Epithelial cell of esophagus (primary cell): ENCODE data around the gene TIGAR.

Experiments
- DNase-seq: peaks from one replicate; pipeline ENCODE4 v3.0.0; 2010; ENCODE audit warnings: low read depth
- H3K4me3 ChIP-seq: 2 replicates; pipeline ENCODE4 v1.5.1; 2011; ENCODE audit warnings: mild to moderate bottlenecking, low read length, control low read depth
- TF ChIP-seq, protein P1 (sequence below): IDR thresholded peaks from 2 replicates; pipeline ENCODE4 v1.5.1; 2011; ENCODE audit warnings: low read depth, mild to moderate bottlenecking, low read length, control low read depth, inconsistent platforms; ENCODE audit not compliant: insufficient read depth; ENCODE audit errors: missing control alignments

TIGAR gene

DNA sequence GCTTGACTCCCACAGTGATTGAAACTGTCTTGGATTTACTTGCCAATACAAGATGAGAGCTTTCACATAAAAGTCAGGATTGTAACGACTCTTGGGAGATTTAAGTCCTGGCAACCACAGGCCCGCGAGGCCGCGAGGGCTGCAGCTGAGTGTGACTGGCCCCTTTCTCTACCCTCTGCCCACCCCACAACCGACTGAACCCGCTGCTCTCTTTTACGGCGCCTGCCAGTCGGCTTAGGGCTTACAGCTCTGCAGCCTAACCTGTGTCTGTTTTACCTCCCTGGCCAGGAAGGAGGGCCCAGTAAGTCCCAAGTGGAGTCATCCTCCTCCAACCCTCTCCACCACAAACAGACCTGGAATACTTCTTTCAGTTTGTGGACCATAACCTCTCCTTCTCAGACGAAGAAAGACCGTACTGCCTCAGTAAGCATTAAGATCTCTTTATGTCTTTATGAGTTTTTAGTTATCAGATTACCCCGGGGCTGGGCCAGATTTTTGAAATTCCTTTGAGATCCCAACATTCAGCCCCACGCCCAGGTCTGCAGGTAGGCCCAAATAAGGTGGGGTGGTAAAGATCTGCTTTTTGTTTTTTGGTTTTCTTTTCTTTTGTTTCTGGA is 12.6 kb upstream of the TIGAR start:
- H3K4me3 ChIP-seq = no peak overlapping the region
- TF ChIP-seq, protein P1, sequence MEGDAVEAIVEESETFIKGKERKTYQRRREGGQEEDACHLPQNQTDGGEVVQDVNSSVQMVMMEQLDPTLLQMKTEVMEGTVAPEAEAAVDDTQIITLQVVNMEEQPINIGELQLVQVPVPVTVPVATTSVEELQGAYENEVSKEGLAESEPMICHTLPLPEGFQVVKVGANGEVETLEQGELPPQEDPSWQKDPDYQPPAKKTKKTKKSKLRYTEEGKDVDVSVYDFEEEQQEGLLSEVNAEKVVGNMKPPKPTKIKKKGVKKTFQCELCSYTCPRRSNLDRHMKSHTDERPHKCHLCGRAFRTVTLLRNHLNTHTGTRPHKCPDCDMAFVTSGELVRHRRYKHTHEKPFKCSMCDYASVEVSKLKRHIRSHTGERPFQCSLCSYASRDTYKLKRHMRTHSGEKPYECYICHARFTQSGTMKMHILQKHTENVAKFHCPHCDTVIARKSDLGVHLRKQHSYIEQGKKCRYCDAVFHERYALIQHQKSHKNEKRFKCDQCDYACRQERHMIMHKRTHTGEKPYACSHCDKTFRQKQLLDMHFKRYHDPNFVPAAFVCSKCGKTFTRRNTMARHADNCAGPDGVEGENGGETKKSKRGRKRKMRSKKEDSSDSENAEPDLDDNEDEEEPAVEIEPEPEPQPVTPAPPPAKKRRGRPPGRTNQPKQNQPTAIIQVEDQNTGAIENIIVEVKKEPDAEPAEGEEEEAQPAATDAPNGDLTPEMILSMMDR = no peak
- DNase-seq = no peak

DNA sequence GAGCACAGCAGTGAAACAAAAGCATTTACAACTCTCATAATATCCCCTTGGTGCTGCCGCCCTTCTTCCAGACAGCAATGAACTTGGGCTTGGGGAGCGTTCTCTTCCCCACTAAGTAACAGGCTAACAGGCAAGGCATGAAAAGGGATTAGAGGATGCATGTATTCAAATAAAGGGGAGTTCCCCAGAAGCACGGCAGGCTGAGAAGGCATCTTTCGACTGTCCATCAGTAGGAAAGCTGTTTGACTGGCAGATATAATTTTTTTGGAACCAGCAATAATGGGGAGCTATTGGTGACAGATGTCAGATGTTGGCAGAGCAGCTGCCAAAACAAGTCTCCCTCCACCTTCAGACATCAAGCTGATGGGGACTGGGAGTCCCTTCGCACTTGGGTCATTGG is 9.2 kb upstream of the TIGAR start:
- no peak overlapping the region for H3K4me3 ChIP-seq
- no peak for DNase-seq
- TF ChIP-seq, protein P1 = no peak

DNA sequence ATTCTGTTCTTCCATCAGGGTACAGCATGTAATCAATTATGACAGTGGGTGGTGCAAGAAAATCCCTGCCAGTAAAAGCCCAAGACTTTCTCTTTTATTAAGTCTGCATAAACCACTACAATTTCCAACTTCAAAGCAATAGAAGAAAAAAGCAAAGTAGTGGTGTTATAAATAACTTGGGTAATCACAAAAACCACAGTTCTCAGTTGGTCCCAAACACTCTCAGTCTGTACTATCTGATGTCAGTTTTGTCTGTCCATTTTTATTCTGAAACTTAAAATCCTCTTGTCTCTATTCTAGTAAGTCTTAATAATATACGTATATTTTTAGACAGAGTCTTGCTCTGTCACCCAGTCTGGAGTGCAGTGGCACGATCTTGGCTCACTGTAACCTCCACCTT is 8.8 kb upstream of the TIGAR start:
- DNase-seq = no peak

DNA sequence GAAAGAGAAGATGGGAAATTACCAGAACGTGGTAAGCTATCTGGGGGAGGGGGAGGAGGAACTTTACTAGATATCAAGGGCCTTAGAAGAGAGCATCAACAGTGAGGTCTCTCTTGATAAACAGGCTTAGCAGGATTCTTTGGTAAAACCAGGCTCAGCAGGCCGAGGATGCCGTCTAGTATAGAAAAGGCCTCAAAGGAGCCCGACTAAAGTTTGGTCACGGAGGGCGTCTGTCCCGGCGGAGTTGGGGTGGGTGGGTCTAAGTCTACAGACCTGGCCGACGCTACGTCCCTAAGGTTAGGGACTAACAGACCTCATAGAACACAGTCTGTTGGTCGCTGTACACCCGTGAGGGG is 538 bp upstream of the TIGAR start:
- peak; percentile 62 for DNase-seq
- H3K4me3 ChIP-seq = peak overlapping the region; percentile 63
- TF ChIP-seq, protein P1 = no peak

More for the DNA sequence above, 8.8 kb upstream of the TIGAR start:
- TF ChIP-seq, protein P1 = no peak
- H3K4me3 ChIP-seq = no peak overlapping the region

GRCh38 chr12:4322726-4323125 is 1.7 kb downstream of the TIGAR start:
- DNase-seq = no peak
- peak overlapping the region; percentile 98 for H3K4me3 ChIP-seq
- TF ChIP-seq, protein P1 = no peak

GRCh38 chr12:4323396-4323795 is 2.4 kb downstream of the TIGAR start:
- DNase-seq = no peak
- TF ChIP-seq, protein P1 = no peak
- no peak overlapping the region for H3K4me3 ChIP-seq

GRCh38 chr12:4324366-4324765 is 3.4 kb downstream of the TIGAR start:
- TF ChIP-seq, protein P1 = no peak
- H3K4me3 ChIP-seq = no peak overlapping the region
- DNase-seq = no peak
